Glutamatergic neuron (in vitro differentiated cells): Measurements from ENCODE around the gene WFDC5. TPM values are rescaled to one million over a fixed set of nuclear protein-coding genes. Genes with fewer than 3 reads are reported as not detected.
"Not testable (repeated sequence)": the region's sequence is repeated elsewhere in the genome, so short reads cannot be mapped to it uniquely, and the experiment has no call there.

Source experiments
- DNase-seq: peaks from one replicate; pipeline ENCODE4 v3.0.0; 2022
- H3K27ac Mint-ChIP-seq: one replicate; pipeline ENCODE4 v1.8.0; 2020; ENCODE audit warnings: mild to moderate bottlenecking, mixed read lengths, inconsistent platforms; ENCODE audit not compliant: unreplicated experiment
- H3K27me3 Mint-ChIP-seq: one replicate; pipeline ENCODE4 v1.8.0; 2020; ENCODE audit warnings: mild to moderate bottlenecking, moderate library complexity, mixed read lengths, inconsistent platforms; ENCODE audit not compliant: unreplicated experiment
- H3K36me3 Mint-ChIP-seq: one replicate; pipeline ENCODE4 v1.8.0; 2020; ENCODE audit warnings: mild to moderate bottlenecking, mixed read lengths, inconsistent platforms; ENCODE audit not compliant: unreplicated experiment
- H3K4me1 Mint-ChIP-seq: one replicate; pipeline ENCODE4 v1.8.0; 2020; ENCODE audit warnings: mild to moderate bottlenecking, low read depth, mixed read lengths, inconsistent platforms; ENCODE audit not compliant: unreplicated experiment
- H3K4me3 Mint-ChIP-seq: one replicate; pipeline ENCODE4 v1.8.0; 2020; ENCODE audit warnings: mild to moderate bottlenecking, mixed read lengths, inconsistent platforms; ENCODE audit not compliant: unreplicated experiment
- H3K9me3 Mint-ChIP-seq: one replicate; pipeline ENCODE4 v1.8.0; 2020; ENCODE audit warnings: mild to moderate bottlenecking, moderate library complexity, mixed read lengths, inconsistent platforms; ENCODE audit not compliant: unreplicated experiment
- total RNA-seq: library from RNA; stranded (reverse); fragmentation: NEBNext Ultra II Directional; extraction: Animal tissue kit (Norgen Biotek cat#: 25700); gene quantifications from one replicate; pipeline ENCODE4 v1.2.1, GENCODE V29; 2021; ENCODE audit not compliant: unreplicated experiment
- TF ChIP-seq, protein P1 (sequence below): fragments of 200-600 bp; sonication (generic); IDR thresholded peaks from one replicate; pipeline ENCODE4 v1.5.0; 2021; ENCODE audit not compliant: partially characterized antibody, unreplicated experiment

Gene WFDC5
- total RNA-seq, 1 donor from 2014 or later: not detected

DNA sequence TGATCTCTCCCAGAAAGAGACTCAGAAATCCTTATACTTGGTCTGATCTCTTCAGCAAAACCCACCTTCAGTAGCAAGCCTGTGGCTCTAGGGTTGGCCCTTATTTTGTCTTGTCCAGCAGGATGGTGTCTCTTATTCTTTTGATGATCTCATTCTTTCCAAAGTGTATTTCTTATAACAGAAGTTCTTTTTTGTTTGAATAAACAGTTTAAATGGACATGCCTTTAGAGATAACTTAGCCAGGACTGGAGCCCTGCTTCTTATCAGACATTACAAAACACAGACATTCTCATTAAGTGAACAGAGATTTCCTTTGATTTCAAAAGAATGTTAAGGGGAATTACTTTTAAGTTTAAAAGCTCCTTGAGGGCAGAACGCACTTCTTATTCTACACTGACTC is 45.7 kb downstream of the WFDC5 start:
- no peak for DNase-seq
- no peak overlapping the region for H3K4me3 Mint-ChIP-seq
- peaks cover 6% of the 10 kb centered on the region for H3K36me3 Mint-ChIP-seq
- no peak overlapping the region for H3K27ac Mint-ChIP-seq
- H3K4me1 Mint-ChIP-seq: no peaks in the 10 kb centered on the region
- TF ChIP-seq, protein P1, sequence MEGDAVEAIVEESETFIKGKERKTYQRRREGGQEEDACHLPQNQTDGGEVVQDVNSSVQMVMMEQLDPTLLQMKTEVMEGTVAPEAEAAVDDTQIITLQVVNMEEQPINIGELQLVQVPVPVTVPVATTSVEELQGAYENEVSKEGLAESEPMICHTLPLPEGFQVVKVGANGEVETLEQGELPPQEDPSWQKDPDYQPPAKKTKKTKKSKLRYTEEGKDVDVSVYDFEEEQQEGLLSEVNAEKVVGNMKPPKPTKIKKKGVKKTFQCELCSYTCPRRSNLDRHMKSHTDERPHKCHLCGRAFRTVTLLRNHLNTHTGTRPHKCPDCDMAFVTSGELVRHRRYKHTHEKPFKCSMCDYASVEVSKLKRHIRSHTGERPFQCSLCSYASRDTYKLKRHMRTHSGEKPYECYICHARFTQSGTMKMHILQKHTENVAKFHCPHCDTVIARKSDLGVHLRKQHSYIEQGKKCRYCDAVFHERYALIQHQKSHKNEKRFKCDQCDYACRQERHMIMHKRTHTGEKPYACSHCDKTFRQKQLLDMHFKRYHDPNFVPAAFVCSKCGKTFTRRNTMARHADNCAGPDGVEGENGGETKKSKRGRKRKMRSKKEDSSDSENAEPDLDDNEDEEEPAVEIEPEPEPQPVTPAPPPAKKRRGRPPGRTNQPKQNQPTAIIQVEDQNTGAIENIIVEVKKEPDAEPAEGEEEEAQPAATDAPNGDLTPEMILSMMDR: no peak
- H3K9me3 Mint-ChIP-seq: no peaks in the 10 kb centered on the region
- H3K27me3 Mint-ChIP-seq: no peaks in the 10 kb centered on the region

DNA sequence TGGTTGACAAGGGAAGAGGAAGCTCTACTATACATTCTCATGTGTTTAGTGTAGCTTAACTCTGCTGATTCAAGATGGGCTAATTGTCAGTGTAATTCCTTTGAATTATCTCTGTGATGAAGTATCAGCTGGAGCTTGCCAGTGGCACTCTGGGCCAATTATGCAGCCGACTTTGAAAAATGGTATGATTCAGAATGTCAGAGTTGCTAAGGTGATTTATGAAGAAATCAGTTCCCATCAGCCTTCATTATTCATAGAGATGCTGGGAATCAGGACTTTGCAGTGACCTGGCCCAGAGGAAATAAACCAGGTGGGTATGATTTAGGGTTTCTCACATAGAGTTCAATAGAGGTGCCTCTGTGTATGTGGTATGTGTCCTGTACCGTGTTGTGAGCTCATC is 47.4 kb downstream of the WFDC5 start:
- Mint-ChIP-seq H3K27me3 (no peaks in the 10 kb centered on the region), H3K9me3 (peaks cover 2% of the 10 kb centered on the region), H3K4me1 (no peaks in the 10 kb centered on the region), H3K4me3 (no peak overlapping the region), H3K27ac (no peak overlapping the region), H3K36me3 (peaks cover 6% of the 10 kb centered on the region)
- no peak for DNase-seq
- TF ChIP-seq, protein P1: no peak

DNA sequence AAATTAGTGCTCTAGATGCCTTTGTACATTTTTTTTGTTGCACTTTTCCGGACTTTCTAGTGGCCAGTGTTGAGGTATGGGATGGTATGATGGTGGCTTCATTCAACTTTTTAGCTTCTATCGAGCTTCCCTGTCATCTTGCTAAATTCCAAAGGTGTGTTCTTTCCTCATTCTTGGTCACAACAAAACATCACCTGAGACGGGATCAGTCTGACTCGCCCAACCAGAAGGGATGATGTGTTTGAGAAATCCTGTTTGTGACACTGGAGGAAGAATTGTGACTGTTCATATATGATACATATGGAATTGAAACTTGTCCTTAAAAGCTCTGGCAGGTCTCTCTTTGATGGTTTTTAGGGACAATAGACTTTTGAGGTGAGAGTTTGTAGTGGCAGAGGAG is 47.9 kb downstream of the WFDC5 start:
- Mint-ChIP-seq H3K36me3 (peaks cover 6% of the 10 kb centered on the region), H3K27me3 (no peaks in the 10 kb centered on the region), H3K4me1 (no peaks in the 10 kb centered on the region), H3K4me3 (no peak overlapping the region), H3K9me3 (peaks cover 2% of the 10 kb centered on the region), H3K27ac (no peak overlapping the region)
- TF ChIP-seq, protein P1: no peak
- no peak for DNase-seq

DNA sequence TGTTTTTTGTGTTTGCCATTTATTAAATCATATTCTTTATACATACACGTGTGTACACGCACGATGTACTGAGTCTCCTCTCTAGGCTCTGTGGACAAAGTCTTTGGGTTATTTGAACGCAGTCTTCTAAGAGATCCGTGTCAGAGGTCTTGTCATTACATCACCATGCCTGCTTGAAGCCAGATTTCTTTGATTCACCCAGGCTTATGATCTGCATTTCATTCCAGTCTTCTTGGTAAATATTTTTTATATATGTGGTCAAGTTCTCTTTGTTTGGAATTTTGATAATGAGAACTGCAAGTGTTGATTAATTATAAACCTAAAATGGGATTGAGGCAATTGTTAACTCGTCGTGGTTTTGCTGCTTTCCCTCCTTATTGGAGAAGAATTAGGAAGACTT is 48.6 kb downstream of the WFDC5 start:
- no peaks in the 10 kb centered on the region for H3K4me1 Mint-ChIP-seq
- H3K27ac Mint-ChIP-seq: no peak overlapping the region
- TF ChIP-seq, protein P1: no peak
- no peak overlapping the region for H3K4me3 Mint-ChIP-seq
- no peaks in the 10 kb centered on the region for H3K27me3 Mint-ChIP-seq
- peaks cover 2% of the 10 kb centered on the region for H3K9me3 Mint-ChIP-seq
- DNase-seq: no peak
- peaks cover 6% of the 10 kb centered on the region for H3K36me3 Mint-ChIP-seq

DNA sequence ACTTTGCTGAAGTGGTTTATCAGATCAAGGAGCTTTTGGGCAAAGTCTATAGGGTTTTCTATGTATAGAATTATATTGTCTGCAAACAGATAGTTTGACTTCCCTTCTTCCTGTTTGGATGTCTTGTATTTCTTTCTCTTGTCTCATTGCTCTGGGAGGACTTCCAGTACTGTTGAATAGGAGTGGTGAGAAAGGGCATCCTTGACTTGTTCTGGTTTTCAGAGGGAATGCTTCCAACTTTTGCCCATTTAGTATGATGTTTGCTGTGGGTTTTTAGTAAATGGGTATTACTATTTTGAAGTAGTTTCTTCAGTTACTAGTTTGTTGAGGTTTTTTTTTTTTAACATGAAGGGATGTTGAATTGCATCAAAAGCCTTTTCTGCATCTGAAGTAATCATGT is 50.2 kb downstream of the WFDC5 start:
- TF ChIP-seq, protein P1: no peak
- Mint-ChIP-seq H3K9me3 (peaks cover 4% of the 10 kb centered on the region), H3K4me1 (peaks cover 11% of the 10 kb centered on the region), H3K27me3 (peaks cover 2% of the 10 kb centered on the region), H3K4me3 (no peak overlapping the region), H3K36me3 (peaks cover 6% of the 10 kb centered on the region), H3K27ac (no peak overlapping the region)
- DNase-seq: no peak

DNA sequence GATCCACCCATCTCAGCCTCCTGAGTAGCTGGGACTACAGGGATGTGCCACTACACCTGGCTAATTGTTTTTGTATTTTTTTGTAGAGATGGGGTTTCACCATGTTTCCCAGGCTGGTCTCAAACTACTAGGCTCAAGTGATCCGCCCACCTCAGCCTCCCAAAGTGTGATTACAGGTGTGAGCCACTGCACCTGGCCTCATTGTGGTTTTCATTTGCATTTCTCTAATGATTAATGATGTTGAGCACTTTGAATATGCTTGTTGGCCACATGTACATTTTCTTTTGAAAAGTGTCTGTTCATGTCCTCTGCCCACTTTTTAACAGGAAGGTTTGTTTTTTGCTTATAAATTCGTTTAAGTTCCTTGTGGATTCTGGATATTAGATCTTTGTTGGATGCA is 51.9 kb downstream of the WFDC5 start:
- not testable (repeated sequence) for H3K9me3 Mint-ChIP-seq, DNase-seq, H3K27me3 Mint-ChIP-seq, H3K36me3 Mint-ChIP-seq, H3K27ac Mint-ChIP-seq, H3K4me3 Mint-ChIP-seq
- peaks cover 18% of the 10 kb centered on the region for H3K4me1 Mint-ChIP-seq
